Measurements from ENCODE around the gene MEG3. TPM values are rescaled to one million over a fixed set of nuclear protein-coding genes. Genes with fewer than 3 reads are reported as not detected.

Gene MEG3
- total RNA-seq, 2 donors from 2014 or later, result 10.3 to 11.0 TPM

DNA sequence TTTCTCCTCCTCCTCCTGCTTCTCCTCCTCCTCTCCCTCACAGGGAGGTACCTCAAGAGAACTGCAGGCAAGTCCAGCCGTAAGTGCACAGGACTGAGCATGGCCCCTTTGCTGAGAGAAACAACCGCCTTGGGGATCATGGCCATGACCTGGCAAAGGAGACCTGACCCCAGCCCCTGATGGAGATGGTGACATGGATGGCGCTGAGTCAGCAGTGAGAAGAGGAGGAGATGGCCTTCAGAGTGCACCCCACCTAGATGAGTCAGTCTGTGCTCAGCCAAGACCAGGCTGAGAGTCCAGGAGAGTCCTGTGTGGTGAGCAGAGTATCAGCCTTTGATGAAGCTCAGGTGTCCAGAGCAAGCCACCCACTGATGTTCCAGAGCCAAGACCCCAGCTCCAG is 36.4 kb downstream of the MEG3 start:
- Histone ChIP-seq H3K36me3 (no peaks in the 10 kb centered on the region), H3K4me1 (no peaks in the 10 kb centered on the region), H3K9me3 (no peaks in the 10 kb centered on the region), H3K27ac (no peak overlapping the region), H3K4me3 (no peak overlapping the region), H3K9ac (ENCODE audit: low read depth in 2 of 2, low read length in 2 of 2) (no peak overlapping the region), H3K27me3 (no peaks in the 10 kb centered on the region)
- TF ChIP-seq, protein P1, sequence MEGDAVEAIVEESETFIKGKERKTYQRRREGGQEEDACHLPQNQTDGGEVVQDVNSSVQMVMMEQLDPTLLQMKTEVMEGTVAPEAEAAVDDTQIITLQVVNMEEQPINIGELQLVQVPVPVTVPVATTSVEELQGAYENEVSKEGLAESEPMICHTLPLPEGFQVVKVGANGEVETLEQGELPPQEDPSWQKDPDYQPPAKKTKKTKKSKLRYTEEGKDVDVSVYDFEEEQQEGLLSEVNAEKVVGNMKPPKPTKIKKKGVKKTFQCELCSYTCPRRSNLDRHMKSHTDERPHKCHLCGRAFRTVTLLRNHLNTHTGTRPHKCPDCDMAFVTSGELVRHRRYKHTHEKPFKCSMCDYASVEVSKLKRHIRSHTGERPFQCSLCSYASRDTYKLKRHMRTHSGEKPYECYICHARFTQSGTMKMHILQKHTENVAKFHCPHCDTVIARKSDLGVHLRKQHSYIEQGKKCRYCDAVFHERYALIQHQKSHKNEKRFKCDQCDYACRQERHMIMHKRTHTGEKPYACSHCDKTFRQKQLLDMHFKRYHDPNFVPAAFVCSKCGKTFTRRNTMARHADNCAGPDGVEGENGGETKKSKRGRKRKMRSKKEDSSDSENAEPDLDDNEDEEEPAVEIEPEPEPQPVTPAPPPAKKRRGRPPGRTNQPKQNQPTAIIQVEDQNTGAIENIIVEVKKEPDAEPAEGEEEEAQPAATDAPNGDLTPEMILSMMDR (IDR thresholded peaks at IDR 0.05), result no peak
- DNase-seq, result no peak
- intact Hi-C loops (cut with DNase I), result no loop called here

DNA sequence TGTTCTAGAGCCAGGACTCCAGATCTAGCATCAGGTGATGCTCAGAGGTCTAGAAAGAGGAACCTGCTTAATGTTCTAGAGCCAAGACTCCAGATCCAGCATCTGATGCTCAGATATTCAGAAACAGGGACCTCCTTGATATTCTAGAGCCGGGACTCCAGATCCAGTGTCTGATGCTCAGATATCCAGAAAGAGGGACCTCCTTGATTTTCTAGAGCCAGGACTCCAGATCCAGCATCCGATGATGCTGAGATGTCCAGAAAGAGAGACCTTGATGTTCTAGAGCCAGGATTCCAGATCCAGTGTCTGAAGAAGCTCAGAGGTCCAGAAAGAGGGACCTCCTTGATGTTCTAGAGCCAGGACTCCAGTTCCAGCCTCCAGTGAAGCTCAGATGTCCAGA is 36.9 kb downstream of the MEG3 start:
- Histone ChIP-seq H3K4me3 (no peak overlapping the region), H3K9me3 (no peaks in the 10 kb centered on the region), H3K9ac (ENCODE audit: low read depth in 2 of 2, low read length in 2 of 2) (no peak overlapping the region), H3K27me3 (no peaks in the 10 kb centered on the region), H3K36me3 (no peaks in the 10 kb centered on the region), H3K4me1 (no peaks in the 10 kb centered on the region), H3K27ac (no peak overlapping the region)
- no peak for DNase-seq
- TF ChIP-seq, protein P1 (IDR thresholded peaks at IDR 0.05), result no peak
- intact Hi-C loops (cut with DNase I), result no loop called here

DNA sequence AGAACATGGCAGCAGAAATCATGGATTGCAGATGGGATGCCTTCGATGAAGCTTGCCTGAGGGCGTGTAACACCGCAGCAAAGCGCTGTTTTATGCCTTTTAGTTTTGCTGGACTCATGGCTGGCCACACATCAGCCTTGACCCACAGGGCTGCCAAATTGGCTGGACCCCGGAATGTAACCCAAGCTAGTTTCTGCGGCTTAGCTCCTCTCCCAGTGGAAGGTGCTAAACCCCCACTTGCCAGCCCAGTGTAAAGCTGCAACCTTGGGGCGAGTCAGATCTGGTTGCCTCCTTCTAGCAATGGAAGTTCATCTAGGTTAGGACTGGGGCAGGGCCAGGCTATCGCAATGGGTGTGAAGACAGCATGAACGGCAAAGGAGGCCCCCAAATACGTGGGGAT is 38.3 kb downstream of the MEG3 start:
- TF ChIP-seq, protein P1 (IDR thresholded peaks at IDR 0.05), result no peak
- no peak for DNase-seq
- intact Hi-C loops (cut with DNase I), result no loop called here

DNA sequence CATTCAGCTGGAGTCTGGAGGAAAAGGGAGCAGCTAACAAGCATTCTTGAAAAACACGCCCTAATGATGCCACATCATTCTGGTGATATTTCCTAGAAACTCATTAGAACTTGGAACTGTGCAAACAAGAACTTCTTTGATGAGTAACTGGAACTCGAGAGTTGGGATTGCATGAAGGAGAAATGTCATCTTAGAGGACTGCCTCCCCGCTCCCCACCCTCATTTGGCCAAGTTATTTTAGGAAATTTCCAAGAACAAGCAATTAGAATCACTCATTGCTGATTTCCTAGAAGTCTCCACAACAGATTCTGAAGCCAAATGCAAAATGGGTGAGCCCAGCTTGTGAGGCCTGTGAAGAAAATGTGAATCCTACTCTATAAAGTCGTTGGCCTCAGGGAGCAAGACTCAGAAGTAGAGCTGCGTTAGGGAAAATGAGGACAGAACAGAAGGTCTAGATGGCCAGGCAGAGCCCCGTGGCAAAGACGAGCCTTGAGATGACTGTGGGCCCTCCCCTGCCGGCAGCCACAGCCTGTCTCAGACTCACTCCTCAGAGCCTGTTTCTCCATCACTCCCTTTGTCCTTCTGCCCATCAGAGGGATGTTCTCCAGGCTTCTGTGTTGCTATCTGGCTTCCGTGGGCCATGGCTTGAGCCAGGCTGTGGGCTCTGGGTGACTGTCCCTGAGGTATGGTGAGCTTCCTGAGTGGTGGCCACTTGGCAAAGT is 39.2 kb downstream of the MEG3 start:
- no peaks in the 10 kb centered on the region for H3K4me1 ChIP-seq
- DNase-seq, result no peak
- intact Hi-C loops (cut with DNase I), result no loop called here
- no peaks in the 10 kb centered on the region for H3K36me3 ChIP-seq
- no peaks in the 10 kb centered on the region for H3K9me3 ChIP-seq
- no peak overlapping the region for H3K9ac ChIP-seq (ENCODE audit: low read depth in 2 of 2, low read length in 2 of 2)
- H3K4me3 ChIP-seq, result no peak overlapping the region
- no peak overlapping the region for H3K27ac ChIP-seq
- no peaks in the 10 kb centered on the region for H3K27me3 ChIP-seq
- TF ChIP-seq, protein P1 (IDR thresholded peaks at IDR 0.05), result no peak

More for the DNA sequence above, 38.3 kb downstream of the MEG3 start:
- Histone ChIP-seq H3K4me3 (no peak overlapping the region), H3K36me3 (no peaks in the 10 kb centered on the region), H3K4me1 (no peaks in the 10 kb centered on the region), H3K27me3 (no peaks in the 10 kb centered on the region), H3K9ac (ENCODE audit: low read depth in 2 of 2, low read length in 2 of 2) (no peak overlapping the region), H3K9me3 (no peaks in the 10 kb centered on the region), H3K27ac (no peak overlapping the region)

DNA sequence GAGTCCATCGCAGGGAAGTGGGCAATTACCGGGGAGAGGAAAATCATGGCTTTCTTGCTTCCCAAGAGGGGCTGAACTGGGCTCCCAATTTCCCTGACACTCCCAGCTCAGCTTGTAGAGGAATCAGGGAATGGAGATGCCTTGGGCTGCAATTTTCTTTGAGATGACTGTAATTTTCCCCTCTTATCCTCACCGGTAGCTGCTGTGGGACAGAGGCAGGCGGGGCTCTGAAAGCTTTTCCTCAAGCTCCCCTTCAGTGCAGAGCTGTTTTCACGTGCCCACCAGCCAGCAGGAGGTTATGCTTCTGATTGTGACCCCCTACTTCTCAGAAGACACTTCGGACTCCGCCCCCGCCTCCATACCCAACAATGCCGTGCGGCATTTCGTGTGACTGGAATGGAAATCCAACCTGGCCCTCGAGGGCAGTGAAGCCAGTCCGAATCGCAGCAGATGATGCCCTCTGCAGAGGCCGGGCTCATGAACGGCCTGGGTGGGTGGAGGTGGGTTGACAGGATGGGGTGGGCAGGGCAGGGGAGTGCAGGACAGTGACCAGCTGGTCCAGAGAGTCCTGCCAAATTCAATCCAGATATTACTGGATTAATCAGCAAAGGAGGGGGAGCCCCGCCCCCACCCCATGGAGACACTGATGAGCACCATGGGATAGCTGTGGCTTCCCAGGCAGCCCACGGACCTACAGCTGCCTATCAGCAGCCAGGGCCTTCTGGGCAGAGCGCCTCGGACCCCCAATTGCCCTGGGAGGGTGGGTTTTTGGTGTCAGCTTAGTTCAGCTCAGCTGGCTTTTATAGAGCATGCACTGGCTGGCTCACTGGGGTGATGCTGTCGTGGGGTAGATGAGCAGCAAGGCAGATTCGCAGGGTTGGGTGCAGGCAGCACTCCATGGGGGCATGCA is 40.0 kb downstream of the MEG3 start:
- intact Hi-C loops (cut with DNase I), result no loop called here
- H3K27ac ChIP-seq, result no peak overlapping the region
- H3K27me3 ChIP-seq, result no peaks in the 10 kb centered on the region
- H3K36me3 ChIP-seq, result no peaks in the 10 kb centered on the region
- no peak for DNase-seq
- no peak overlapping the region for H3K4me3 ChIP-seq
- H3K9ac ChIP-seq (ENCODE audit: low read depth in 2 of 2, low read length in 2 of 2), result no peak overlapping the region
- TF ChIP-seq, protein P1 (IDR thresholded peaks at IDR 0.05), result no peak
- no peaks in the 10 kb centered on the region for H3K9me3 ChIP-seq
- no peaks in the 10 kb centered on the region for H3K4me1 ChIP-seq
